ENCODE data around the gene B3GALT2.
"Not testable (repeated sequence)": the region's sequence is repeated elsewhere in the genome, so short reads cannot be mapped to it uniquely, and the experiment has no call there.

B3GALT2 gene

GRCh38 chr1:193190096-193190744 lies 3.8 kb upstream of the B3GALT2 start:
- no peak overlapping the region for H3K27ac ChIP-seq (replicated peaks)
- no peak overlapping the region for H3K4me3 ChIP-seq (replicated peaks; ENCODE audit: insufficient read depth, low read length)
- DNase-seq (ENCODE audit: low read depth in 1 of 2, low spot score in 1 of 2), result no peak
- no peak for TF ChIP-seq GABPA (IDR thresholded peaks at IDR 0.05; ENCODE audit: low read depth)
- no peak for TF ChIP-seq SPI1 (IDR thresholded peaks at IDR 0.05; ENCODE audit: borderline replicate concordance, low read depth)
- TF ChIP-seq, protein P1, sequence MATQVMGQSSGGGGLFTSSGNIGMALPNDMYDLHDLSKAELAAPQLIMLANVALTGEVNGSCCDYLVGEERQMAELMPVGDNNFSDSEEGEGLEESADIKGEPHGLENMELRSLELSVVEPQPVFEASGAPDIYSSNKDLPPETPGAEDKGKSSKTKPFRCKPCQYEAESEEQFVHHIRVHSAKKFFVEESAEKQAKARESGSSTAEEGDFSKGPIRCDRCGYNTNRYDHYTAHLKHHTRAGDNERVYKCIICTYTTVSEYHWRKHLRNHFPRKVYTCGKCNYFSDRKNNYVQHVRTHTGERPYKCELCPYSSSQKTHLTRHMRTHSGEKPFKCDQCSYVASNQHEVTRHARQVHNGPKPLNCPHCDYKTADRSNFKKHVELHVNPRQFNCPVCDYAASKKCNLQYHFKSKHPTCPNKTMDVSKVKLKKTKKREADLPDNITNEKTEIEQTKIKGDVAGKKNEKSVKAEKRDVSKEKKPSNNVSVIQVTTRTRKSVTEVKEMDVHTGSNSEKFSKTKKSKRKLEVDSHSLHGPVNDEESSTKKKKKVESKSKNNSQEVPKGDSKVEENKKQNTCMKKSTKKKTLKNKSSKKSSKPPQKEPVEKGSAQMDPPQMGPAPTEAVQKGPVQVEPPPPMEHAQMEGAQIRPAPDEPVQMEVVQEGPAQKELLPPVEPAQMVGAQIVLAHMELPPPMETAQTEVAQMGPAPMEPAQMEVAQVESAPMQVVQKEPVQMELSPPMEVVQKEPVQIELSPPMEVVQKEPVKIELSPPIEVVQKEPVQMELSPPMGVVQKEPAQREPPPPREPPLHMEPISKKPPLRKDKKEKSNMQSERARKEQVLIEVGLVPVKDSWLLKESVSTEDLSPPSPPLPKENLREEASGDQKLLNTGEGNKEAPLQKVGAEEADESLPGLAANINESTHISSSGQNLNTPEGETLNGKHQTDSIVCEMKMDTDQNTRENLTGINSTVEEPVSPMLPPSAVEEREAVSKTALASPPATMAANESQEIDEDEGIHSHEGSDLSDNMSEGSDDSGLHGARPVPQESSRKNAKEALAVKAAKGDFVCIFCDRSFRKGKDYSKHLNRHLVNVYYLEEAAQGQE (IDR thresholded peaks at IDR 0.05; ENCODE audit: insufficient replicate concordance, low read depth), result no peak
- no peak for TF ChIP-seq POLR2AphosphoS5 (IDR thresholded peaks at IDR 0.05; ENCODE audit: low read depth)
- TF ChIP-seq CTCF (IDR thresholded peaks at IDR 0.05; ENCODE audit: insufficient read depth, low read length), result no peak
- H3K27me3 ChIP-seq (ENCODE audit: insufficient read depth, poor library complexity, severe bottlenecking), result no peaks in the 10 kb centered on the region

- TF ChIP-seq, protein P1 (IDR thresholded peaks at IDR 0.05; ENCODE audit: insufficient replicate concordance, low read depth), result no peak
- TF ChIP-seq POLR2AphosphoS5 (IDR thresholded peaks at IDR 0.05; ENCODE audit: low read depth), result no peak
- no peak for TF ChIP-seq SPI1 (IDR thresholded peaks at IDR 0.05; ENCODE audit: borderline replicate concordance, low read depth)
- TF ChIP-seq GABPA (IDR thresholded peaks at IDR 0.05; ENCODE audit: low read depth), result no peak
- no peak for TF ChIP-seq CTCF (IDR thresholded peaks at IDR 0.05; ENCODE audit: insufficient read depth, low read length)
- DNase-seq (ENCODE audit: low read depth in 1 of 2, low spot score in 1 of 2), result no peak
- no peak overlapping the region for H3K27ac ChIP-seq (replicated peaks)
Observed at GRCh38 chr1:193189442-193190095, 3.2 kb upstream of the B3GALT2 start.

DNA sequence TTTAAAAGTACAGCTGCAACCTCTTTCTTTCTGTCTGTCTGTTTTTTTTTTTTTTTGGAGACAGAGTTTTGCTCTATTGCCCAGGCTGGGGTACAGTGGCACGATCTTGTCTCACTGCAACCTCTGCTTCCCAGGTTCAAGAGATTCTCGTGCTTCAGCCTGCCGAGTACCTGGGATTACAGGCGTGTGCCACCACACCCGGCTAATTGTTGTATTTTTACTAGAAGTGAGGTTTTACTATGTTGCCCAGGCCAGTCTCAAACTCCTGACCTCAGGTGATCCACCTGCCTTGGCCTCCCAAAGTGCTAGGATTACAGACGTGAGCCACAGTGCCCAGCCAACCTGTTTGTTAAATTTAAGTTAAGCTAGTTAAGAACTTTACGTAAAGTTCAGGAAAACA lies 2.5 kb upstream of the B3GALT2 start:
- not testable (repeated sequence) for H3K4me3 ChIP-seq (replicated peaks; ENCODE audit: insufficient read depth, low read length); H3K27me3 ChIP-seq (ENCODE audit: insufficient read depth, poor library complexity, severe bottlenecking); H3K27ac ChIP-seq (replicated peaks); DNase-seq (ENCODE audit: low read depth in 1 of 2, low spot score in 1 of 2)

More at GRCh38 chr1:193189442-193190095, 3.2 kb upstream of the B3GALT2 start:
- Histone ChIP-seq H3K4me3 (replicated peaks; ENCODE audit: insufficient read depth, low read length) (no peak overlapping the region), H3K27me3 (ENCODE audit: insufficient read depth, poor library complexity, severe bottlenecking) (no peaks in the 10 kb centered on the region)

GRCh38 chr1:193187114-193187513 lies 701 bp upstream of the B3GALT2 start:
- Histone ChIP-seq H3K27me3 (ENCODE audit: insufficient read depth, poor library complexity, severe bottlenecking) (no peaks in the 10 kb centered on the region), H3K27ac (replicated peaks) (no peak overlapping the region), H3K4me3 (replicated peaks; ENCODE audit: insufficient read depth, low read length) (no peak overlapping the region)
- DNase-seq (ENCODE audit: low read depth in 1 of 2, low spot score in 1 of 2), result no peak
- no peak for TF ChIP-seq GABPA (IDR thresholded peaks at IDR 0.05; ENCODE audit: low read depth)
- TF ChIP-seq, protein P1 (IDR thresholded peaks at IDR 0.05; ENCODE audit: insufficient replicate concordance, low read depth), result no peak
- TF ChIP-seq SPI1 (IDR thresholded peaks at IDR 0.05; ENCODE audit: borderline replicate concordance, low read depth), result no peak
- no peak for TF ChIP-seq CTCF (IDR thresholded peaks at IDR 0.05; ENCODE audit: insufficient read depth, low read length)
- no peak for TF ChIP-seq POLR2AphosphoS5 (IDR thresholded peaks at IDR 0.05; ENCODE audit: low read depth)

Data from HL-60 (cell line).